Esophagus squamous epithelium (tissue), 5 donors: ENCODE data around the gene WWOX. TPM values are rescaled to one million over a fixed set of nuclear protein-coding genes. Genes with fewer than 3 reads are reported as not detected.

Source experiments
- DNase-seq: peaks from one replicate; lab custom pipeline; 2025; lab: John Stamatoyannopoulos, UW
- H3K27ac ChIP-seq, 4 donors: fragments of 200-600 bp; sonication (generic); one replicate each; pipeline ENCODE4 v1.5.1; 2016 to 2019; ENCODE audit warnings: mild to moderate bottlenecking in 1 of 4
- H3K27me3 ChIP-seq, 4 donors: fragments of 200-600 bp; sonication (generic); 1 replicate in 3 of 4; 2 replicates in 1 of 4; pipeline versions ENCODE4 v1.5.1 to v1.6.0; 2017 to 2021; ENCODE audit warnings: antibody characterized with exemption in 1 of 4
- H3K36me3 ChIP-seq, 3 donors: fragments of 200-600 bp; sonication (generic); one replicate each; pipeline ENCODE4 v1.5.1; 2016 to 2019
- H3K4me1 ChIP-seq, 3 donors: fragments of 200-600 bp; sonication (generic); one replicate each; pipeline ENCODE4 v1.5.1; 2017 to 2019
- H3K4me3 ChIP-seq, 4 donors: fragments of 200-600 bp; sonication (generic); 1 replicate in 3 of 4; 2 replicates in 1 of 4; pipeline ENCODE4 v1.5.1; 2016 to 2019; ENCODE audit warnings: mild to moderate bottlenecking in 2 of 4, moderate library complexity in 1 of 4
- H3K9me3 ChIP-seq, 3 donors: fragments of 200-600 bp; sonication (generic); one replicate each; pipeline ENCODE4 v1.5.1; 2016 to 2019
- POLR2A ChIP-seq, 4 donors: fragments of 450-650 bp; IDR thresholded peaks; one replicate each; pipeline ENCODE4 v1.6.1; 2017; ENCODE audit warnings: antibody characterized with exemption in 4 of 4, mild to moderate bottlenecking in 4 of 4, moderate library complexity in 3 of 4
- WGBS, 2 donors: methylation state at CpG; one replicate each; pipeline ENCODE4 v1.1.5; 2018; 5-methylcytosine and 5-hydroxymethylcytosine counted together
- intact Hi-C: fragments of 100-400 bp; cut with DNase I; formaldehyde crosslinking; loops from one replicate; pipeline ENCODE4 v1.15.0; 2022
- total RNA-seq, 4 donors: library from RNA; depleted of rRNA; stranded (reverse); fragments of >200 nt; gene quantifications; one replicate each; pipeline ENCODE4 v1.1.0, GENCODE V29; 2016
- TF ChIP-seq, protein P1 (sequence below), 6 experiments: fragments of 450-650 bp in 4 of 6; fragments of 200-600 bp in 2 of 6; sonication (generic) in 2 of 6; IDR thresholded peaks; one replicate each; pipeline ENCODE4 v1.5.1; 2016 to 2019; ENCODE audit warnings: antibody characterized with exemption in 6 of 6, mild to moderate bottlenecking in 4 of 6, moderate library complexity in 4 of 6
- donor health status: DM: yes; HTN: yes; CAD: no.

WWOX gene
- total RNA-seq, 4 donors from 2014 or later = 20.9 to 31.1 (median 27.5) TPM

DNA sequence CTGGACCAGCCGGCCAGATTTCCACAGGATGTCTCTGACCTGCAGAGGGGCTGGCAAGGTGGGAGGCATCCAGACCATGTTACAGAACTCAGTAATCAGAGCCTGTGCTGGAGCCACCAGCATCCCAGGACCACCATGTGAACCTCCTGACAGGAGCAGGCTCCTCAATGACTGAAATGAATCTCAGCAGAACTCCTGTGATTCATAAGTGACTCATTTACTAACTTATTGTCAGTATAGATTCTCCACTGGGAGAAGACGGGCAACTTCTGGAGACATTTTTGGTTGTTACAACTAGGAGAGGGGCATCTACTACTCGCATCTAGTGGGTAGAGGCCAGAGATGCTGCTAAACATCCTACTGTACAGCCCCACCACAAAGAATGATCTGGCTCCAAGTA is 3.1 kb upstream of the WWOX start:
- Histone ChIP-seq H3K4me3 (no peak overlapping the region), H3K4me1 (peaks cover 8 to 34% (median 9%) of the 10 kb centered on the region in 3 donors), H3K36me3 (no peaks in the 10 kb centered on the region), H3K27me3 (peaks cover 0 to 27% (median 0%) of the 10 kb centered on the region in 4 donors), H3K9me3 (no peaks in the 10 kb centered on the region), H3K27ac (no peak overlapping the region)
- WGBS, 2 donors = 53 to 65% methylated on average over 3 of the region's 3 CpGs
- TF ChIP-seq, protein P1, sequence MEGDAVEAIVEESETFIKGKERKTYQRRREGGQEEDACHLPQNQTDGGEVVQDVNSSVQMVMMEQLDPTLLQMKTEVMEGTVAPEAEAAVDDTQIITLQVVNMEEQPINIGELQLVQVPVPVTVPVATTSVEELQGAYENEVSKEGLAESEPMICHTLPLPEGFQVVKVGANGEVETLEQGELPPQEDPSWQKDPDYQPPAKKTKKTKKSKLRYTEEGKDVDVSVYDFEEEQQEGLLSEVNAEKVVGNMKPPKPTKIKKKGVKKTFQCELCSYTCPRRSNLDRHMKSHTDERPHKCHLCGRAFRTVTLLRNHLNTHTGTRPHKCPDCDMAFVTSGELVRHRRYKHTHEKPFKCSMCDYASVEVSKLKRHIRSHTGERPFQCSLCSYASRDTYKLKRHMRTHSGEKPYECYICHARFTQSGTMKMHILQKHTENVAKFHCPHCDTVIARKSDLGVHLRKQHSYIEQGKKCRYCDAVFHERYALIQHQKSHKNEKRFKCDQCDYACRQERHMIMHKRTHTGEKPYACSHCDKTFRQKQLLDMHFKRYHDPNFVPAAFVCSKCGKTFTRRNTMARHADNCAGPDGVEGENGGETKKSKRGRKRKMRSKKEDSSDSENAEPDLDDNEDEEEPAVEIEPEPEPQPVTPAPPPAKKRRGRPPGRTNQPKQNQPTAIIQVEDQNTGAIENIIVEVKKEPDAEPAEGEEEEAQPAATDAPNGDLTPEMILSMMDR (IDR thresholded peaks at IDR 0.05) = no peak
- no peak for TF ChIP-seq POLR2A (IDR thresholded peaks at IDR 0.05)
- intact Hi-C loops = no loop called here
- no peak for DNase-seq

DNA sequence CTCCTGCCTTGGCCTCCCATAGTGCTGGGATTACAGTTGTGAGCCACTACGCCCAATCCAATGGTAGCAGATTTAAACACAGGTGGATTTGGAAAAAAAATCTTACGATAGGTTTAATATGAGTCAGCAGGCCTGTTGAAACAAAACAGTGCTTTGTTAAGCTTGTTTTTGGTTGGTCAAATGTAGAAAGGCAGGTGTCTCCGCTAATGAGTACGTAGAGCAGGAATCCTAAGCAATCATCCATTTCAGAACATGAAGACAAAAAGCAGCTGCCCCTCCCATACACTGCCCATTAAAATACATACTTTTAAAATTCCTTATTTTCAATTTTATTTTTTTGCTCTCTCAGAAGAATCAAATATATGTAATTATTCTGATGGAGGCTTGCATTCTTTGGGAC is 1.9 kb upstream of the WWOX start:
- 43 to 52% methylated on average over 4 of the region's 4 CpGs for WGBS, 2 donors
- Histone ChIP-seq H3K36me3 (no peaks in the 10 kb centered on the region), H3K27me3 (peaks cover 0 to 24% (median 0%) of the 10 kb centered on the region in 4 donors), H3K4me3 (no peak overlapping the region), H3K27ac (peak overlapping the region in 2 of 4 donors; percentile 4 to 96), H3K4me1 (peaks cover 8 to 46% (median 9%) of the 10 kb centered on the region in 3 donors), H3K9me3 (no peaks in the 10 kb centered on the region)
- no peak for DNase-seq
- intact Hi-C loops = no loop called here
- TF ChIP-seq POLR2A (IDR thresholded peaks at IDR 0.05) = no peak
- TF ChIP-seq, protein P1 (IDR thresholded peaks at IDR 0.05) = no peak

DNA sequence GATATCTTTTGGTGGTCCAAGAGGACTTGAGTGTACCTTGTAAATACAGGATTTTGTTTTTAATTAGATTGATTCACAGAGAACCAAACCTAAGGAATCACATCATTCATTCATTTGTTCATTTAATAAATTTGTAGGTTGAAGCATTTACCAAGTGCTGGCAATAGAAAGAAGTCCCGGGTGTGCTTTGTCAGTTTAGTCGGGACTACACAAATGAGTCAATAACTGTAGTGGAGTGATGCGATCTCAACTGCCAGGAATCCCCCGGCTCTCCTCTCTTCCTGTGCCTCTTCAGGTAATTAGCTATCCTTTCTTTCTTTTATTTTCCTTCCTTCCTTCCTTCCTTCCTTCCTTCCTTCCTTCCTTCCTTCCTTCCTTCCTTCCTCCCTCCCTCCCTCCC is 1.4 kb upstream of the WWOX start:
- intact Hi-C loops = no loop called here
- TF ChIP-seq, protein P1 (IDR thresholded peaks at IDR 0.05) = no peak
- TF ChIP-seq POLR2A (IDR thresholded peaks at IDR 0.05) = no peak
- 49 to 54% methylated on average over 4 of the region's 4 CpGs for WGBS, 2 donors

DNA sequence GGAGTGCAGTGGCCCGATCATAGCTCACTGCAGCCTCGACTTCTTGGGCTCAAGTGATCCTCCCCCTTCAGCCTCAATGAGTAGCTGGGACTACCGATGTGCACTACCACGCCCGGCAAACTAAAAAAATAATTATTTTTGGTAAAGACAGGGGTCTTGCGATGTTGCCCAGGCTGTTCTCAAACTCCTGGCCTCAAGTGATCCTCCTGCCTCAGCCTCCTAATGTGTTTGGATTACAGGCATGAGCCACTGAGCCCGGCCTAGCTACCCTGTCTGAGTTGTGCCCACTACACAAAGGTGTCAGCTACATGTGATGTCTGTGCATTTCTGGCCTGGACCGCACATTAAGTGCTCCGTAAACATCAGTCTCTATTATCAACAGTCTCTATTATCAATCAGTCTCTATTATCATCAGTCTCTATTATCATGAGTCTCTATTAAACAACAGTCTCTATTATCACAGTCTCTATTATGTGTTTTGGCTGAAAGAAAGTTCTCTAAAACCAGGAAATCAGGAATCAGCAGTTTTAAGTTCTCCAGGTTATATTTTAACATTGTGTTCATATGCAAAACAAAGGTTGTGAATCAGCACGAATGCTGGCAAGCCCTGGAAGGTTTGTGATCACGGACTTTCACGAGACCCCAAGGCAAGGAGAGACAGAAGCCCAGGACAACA is 721 bp upstream of the WWOX start:
- TF ChIP-seq, protein P1 (IDR thresholded peaks at IDR 0.05) = no peak
- no peak for TF ChIP-seq POLR2A (IDR thresholded peaks at IDR 0.05)
- peak overlapping the region; percentile 92 to 96 (median 94) for H3K27ac ChIP-seq
- peak overlapping the region; percentile 84 to 99 (median 93) for H3K4me3 ChIP-seq
- intact Hi-C loops = no loop called here
- peaks cover 8 to 53% (median 9%) of the 10 kb centered on the region in 3 donors for H3K4me1 ChIP-seq
- 46 to 67% methylated on average over 8 to 12 of the region's 12 CpGs for WGBS, 2 donors
- no peaks in the 10 kb centered on the region for H3K9me3 ChIP-seq
- DNase-seq = no peak
- H3K36me3 ChIP-seq = no peaks in the 10 kb centered on the region
- H3K27me3 ChIP-seq = peaks cover 0 to 12% (median 0%) of the 10 kb centered on the region in 4 donors

More for the DNA sequence above, 1.4 kb upstream of the WWOX start:
- Histone ChIP-seq H3K9me3 (no peaks in the 10 kb centered on the region), H3K4me1 (peaks cover 8 to 52% (median 9%) of the 10 kb centered on the region in 3 donors), H3K27ac (peak overlapping the region in 2 of 4 donors; percentile 4 to 96), H3K4me3 (no peak overlapping the region), H3K36me3 (no peaks in the 10 kb centered on the region), H3K27me3 (peaks cover 0 to 18% (median 0%) of the 10 kb centered on the region in 4 donors)
- DNase-seq = no peak

DNA sequence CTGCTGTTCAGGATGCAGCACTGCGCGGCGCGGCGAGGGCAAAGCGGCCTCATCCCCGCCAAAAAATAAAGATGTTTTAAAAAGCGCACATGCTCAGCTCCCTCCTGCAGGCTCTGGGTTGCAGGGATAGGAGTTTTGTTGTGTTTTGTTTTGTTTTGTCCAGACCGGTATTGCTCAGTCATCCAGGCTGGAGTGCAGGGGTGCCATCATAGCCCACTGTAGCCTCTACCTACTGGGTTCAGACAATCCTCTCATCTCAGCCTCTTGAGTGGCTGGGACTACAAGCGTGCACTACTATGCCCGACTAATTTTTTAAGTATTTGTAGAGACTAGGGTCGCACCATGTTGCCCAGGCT is 636 bp downstream of the WWOX start:
- H3K4me1 ChIP-seq = peaks cover 9 to 59% (median 10%) of the 10 kb centered on the region in 3 donors
- WGBS, 2 donors = 8 to 10% methylated on average over 6 to 12 of the region's 12 CpGs
- TF ChIP-seq, protein P1 (IDR thresholded peaks at IDR 0.05) = peak in 4 of 6 experiments; percentile 71 to 90 (median 82)
- no peak for TF ChIP-seq POLR2A (IDR thresholded peaks at IDR 0.05)
- no peaks in the 10 kb centered on the region for H3K36me3 ChIP-seq
- peak overlapping the region; percentile 84 to 99 (median 93) for H3K4me3 ChIP-seq
- intact Hi-C loops = no loop called here
- H3K9me3 ChIP-seq = no peaks in the 10 kb centered on the region
- H3K27ac ChIP-seq = peak overlapping the region; percentile 92 to 96 (median 94)
- H3K27me3 ChIP-seq = no peaks in the 10 kb centered on the region
- no peak for DNase-seq
